Measurements from ENCODE around the gene DPPA2. TPM values are rescaled to one million over a fixed set of nuclear protein-coding genes. Genes with fewer than 3 reads are reported as not detected.

The DPPA2 gene
- total RNA-seq, 2 donors from 2014 or later = not detected

DNA sequence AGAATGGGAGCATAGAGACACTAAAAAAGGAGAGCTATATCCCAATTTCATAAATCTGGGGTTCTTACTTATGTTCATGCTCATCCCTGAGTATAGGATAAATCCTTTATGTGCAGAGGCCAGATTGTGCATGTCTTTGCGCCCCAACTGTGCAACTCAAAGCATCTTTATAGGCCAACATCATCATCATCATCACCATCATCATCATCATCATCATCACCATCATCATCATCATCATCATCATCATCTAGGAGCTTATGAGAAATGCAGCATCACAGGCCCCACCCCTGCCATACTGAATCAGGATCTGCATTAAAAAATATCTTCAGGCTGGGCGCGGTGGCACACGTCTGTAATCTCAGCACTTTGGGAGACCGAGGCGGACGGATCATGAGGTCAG lies 45.5 kb downstream of the DPPA2 start:
- H3K4me1 ChIP-seq = no peaks in the 10 kb centered on the region
- H3K9me3 ChIP-seq = no peaks in the 10 kb centered on the region
- ATAC-seq (no peak), DNase-seq (no peak)
- TF ChIP-seq, protein P1, sequence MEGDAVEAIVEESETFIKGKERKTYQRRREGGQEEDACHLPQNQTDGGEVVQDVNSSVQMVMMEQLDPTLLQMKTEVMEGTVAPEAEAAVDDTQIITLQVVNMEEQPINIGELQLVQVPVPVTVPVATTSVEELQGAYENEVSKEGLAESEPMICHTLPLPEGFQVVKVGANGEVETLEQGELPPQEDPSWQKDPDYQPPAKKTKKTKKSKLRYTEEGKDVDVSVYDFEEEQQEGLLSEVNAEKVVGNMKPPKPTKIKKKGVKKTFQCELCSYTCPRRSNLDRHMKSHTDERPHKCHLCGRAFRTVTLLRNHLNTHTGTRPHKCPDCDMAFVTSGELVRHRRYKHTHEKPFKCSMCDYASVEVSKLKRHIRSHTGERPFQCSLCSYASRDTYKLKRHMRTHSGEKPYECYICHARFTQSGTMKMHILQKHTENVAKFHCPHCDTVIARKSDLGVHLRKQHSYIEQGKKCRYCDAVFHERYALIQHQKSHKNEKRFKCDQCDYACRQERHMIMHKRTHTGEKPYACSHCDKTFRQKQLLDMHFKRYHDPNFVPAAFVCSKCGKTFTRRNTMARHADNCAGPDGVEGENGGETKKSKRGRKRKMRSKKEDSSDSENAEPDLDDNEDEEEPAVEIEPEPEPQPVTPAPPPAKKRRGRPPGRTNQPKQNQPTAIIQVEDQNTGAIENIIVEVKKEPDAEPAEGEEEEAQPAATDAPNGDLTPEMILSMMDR (IDR thresholded peaks at IDR 0.05) = no peak
- H3K36me3 ChIP-seq (replicated peaks in 1 of 2; ENCODE audit: insufficient read depth in 1 of 2, low read depth in 2 of 2) = no peaks in the 10 kb centered on the region
- H3K27ac ChIP-seq = no peak overlapping the region
- no peaks in the 10 kb centered on the region for H3K27me3 ChIP-seq
- H3K4me3 ChIP-seq = no peak overlapping the region
- WGBS, 2 donors = 82 to 90% methylated on average over 6 to 7 of the region's 7 CpGs
- intact Hi-C loops (cut with DNase I) = no loop called here

DNA sequence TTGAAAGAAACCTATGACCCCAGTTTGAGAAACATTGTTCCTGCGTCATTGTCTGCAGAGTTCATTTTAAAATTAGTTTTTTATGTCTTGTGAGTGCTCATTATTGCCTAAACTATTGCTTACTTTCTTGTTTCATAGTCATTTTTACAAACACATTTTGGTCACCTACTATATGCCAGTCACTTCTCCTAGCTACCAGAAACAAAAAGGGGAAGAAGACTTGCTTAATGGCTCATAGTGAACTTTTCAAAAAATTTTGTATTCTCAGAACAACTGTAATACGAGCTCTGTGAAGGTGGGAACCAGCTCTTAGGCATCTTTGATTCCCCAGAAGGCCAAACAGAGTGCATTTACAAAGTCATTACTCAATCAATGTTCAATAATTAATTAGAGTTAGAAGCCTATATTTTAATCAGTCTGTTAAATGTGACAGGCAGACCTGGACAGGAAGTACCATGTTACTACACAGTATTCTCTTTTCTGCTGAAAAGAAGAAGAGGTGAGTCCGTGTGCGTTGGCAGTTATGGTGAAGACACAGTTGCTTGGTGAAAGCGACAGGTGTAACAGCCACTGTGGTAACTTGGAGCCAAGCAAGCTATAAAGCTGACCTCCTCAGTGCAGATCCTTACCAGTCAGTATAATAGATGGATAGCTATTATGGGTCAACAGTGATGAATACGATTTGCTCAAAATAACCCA lies 46.6 kb downstream of the DPPA2 start:
- no peak overlapping the region for H3K4me3 ChIP-seq
- no peaks in the 10 kb centered on the region for H3K36me3 ChIP-seq (replicated peaks in 1 of 2; ENCODE audit: insufficient read depth in 1 of 2, low read depth in 2 of 2)
- 64 to 77% methylated on average over 6 of the region's 6 CpGs for WGBS, 2 donors
- TF ChIP-seq, protein P1 (IDR thresholded peaks at IDR 0.05) = no peak
- TF ChIP-seq POLR2A (IDR thresholded peaks at IDR 0.05) = no peak
- H3K4me1 ChIP-seq = no peaks in the 10 kb centered on the region
- ATAC-seq (no peak), DNase-seq (no peak)
- H3K27me3 ChIP-seq = no peaks in the 10 kb centered on the region
- H3K9me3 ChIP-seq = no peaks in the 10 kb centered on the region
- intact Hi-C loops (cut with DNase I) = no loop called here
- no peak overlapping the region for H3K27ac ChIP-seq

DNA sequence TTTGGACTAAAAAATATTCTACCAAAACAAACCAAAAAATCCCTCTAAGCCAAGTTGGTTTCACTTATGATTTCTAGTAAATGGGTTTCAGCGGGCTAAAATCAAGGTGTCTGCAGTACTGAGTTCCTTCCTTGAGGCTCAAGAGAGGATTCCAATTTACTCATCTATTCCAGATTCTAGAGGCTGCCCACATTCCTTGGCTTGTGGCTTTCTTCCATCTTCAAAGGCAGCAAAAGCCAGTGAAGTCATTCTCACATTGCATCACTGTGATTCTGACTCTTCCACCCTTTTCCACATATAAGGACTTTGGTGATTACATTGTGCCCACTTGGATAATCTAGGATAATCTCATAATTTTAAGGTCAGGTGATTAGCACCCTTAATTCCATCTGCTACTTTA lies 48.1 kb downstream of the DPPA2 start:
- intact Hi-C loops (cut with DNase I) = no loop called here
- no peaks in the 10 kb centered on the region for H3K9me3 ChIP-seq
- H3K4me3 ChIP-seq = no peak overlapping the region
- WGBS, 2 donors = 94 to 100% methylated on average over 1 of the region's 1 CpG
- no peaks in the 10 kb centered on the region for H3K36me3 ChIP-seq (replicated peaks in 1 of 2; ENCODE audit: insufficient read depth in 1 of 2, low read depth in 2 of 2)
- DNase-seq (no peak), ATAC-seq (no peak)
- no peaks in the 10 kb centered on the region for H3K4me1 ChIP-seq
- no peak overlapping the region for H3K27ac ChIP-seq
- H3K27me3 ChIP-seq = no peaks in the 10 kb centered on the region
- no peak for TF ChIP-seq POLR2A (IDR thresholded peaks at IDR 0.05)
- TF ChIP-seq, protein P1 (IDR thresholded peaks at IDR 0.05) = no peak

DNA sequence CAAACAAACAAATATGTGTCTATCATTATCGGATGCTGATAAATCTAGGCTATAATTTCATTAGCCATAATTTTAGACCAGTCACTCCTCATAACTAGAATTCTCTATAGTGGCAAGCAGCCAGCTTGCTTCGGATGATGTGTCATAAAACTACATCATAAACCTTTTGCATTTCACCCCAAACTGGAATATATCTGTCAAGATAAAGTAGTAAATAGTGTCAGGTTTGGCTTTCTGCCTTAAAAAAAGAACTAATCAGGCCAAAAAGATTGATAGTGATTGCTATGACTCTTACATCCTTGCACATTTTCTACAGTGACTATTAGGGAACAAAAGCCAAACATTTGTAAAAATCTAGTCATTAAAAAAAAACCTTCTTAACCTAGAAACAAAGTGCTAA lies 51.0 kb downstream of the DPPA2 start:
- no peak overlapping the region for H3K4me3 ChIP-seq
- ATAC-seq (no peak), DNase-seq (no peak)
- TF ChIP-seq POLR2A (IDR thresholded peaks at IDR 0.05) = no peak
- TF ChIP-seq, protein P1 (IDR thresholded peaks at IDR 0.05) = no peak
- intact Hi-C loops (cut with DNase I) = no loop called here
- H3K27me3 ChIP-seq = no peaks in the 10 kb centered on the region
- H3K36me3 ChIP-seq (replicated peaks in 1 of 2; ENCODE audit: insufficient read depth in 1 of 2, low read depth in 2 of 2) = no peaks in the 10 kb centered on the region
- H3K9me3 ChIP-seq = no peaks in the 10 kb centered on the region
- no peaks in the 10 kb centered on the region for H3K4me1 ChIP-seq
- H3K27ac ChIP-seq = no peak overlapping the region
- 50 to 57% methylated on average over 2 of the region's 2 CpGs for WGBS, 2 donors

DNA sequence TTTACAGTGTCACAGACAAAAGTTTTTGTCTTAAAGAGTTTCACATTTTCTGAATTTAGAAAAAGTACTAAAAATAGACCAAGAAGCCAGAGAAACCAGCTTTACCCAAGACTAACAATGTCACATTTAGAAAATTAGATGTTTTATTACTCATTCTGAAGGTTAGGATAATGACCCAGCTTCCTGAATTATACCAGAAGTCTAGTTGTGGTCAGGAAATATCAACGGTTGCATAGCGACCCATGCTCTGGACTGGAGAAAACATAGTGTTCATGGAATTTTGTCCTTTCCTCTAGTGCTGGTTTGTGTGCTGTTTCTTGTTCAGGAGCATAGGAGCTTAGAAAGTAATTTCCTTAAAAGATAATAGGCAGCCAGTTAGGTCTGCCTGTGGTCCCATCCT lies 59.0 kb downstream of the DPPA2 start:
- ATAC-seq = no peak
- intact Hi-C loops (cut with DNase I) = no loop called here
- no peak overlapping the region for H3K27ac ChIP-seq
- peak in 1 of 4 donors; percentile 25 for DNase-seq
- no peaks in the 10 kb centered on the region for H3K9me3 ChIP-seq
- H3K4me3 ChIP-seq = no peak overlapping the region
- TF ChIP-seq, protein P1 (IDR thresholded peaks at IDR 0.05) = no peak
- TF ChIP-seq POLR2A (IDR thresholded peaks at IDR 0.05) = no peak
- no peaks in the 10 kb centered on the region for H3K27me3 ChIP-seq
- no peaks in the 10 kb centered on the region for H3K36me3 ChIP-seq (replicated peaks in 1 of 2; ENCODE audit: insufficient read depth in 1 of 2, low read depth in 2 of 2)
- no peaks in the 10 kb centered on the region for H3K4me1 ChIP-seq
- WGBS, 2 donors = 50 to 71% methylated on average over 2 of the region's 2 CpGs

Measured in body of pancreas (tissue), 4 donors.